Measurements from ENCODE around the gene SHROOM4.

SHROOM4 gene

GRCh38 chrX:50778272-50778671 lies 35.7 kb downstream of the SHROOM4 start:
- DNase-seq (ENCODE audit: low read depth) = no peak

DNA sequence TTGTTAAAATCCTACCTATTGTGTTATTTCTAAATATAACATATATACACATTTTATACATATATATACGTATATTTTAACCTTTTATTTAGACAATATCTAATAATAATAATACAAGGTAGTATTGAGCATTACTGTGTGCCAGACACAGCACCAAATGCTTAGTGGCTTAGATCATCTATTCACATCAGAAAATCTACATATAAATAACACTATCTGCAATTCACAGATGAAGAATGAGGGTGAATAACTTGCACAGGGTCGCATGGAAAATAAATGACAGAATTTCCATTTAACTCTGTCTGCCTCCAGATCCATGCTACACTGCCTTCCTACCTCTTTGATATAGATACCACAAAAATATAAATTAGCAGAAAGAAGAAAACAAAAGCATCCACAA lies 37.7 kb downstream of the SHROOM4 start:
- no peak for DNase-seq (ENCODE audit: low read depth)

- no peak for DNase-seq (ENCODE audit: low read depth)
These were observed 42.6 kb downstream of the SHROOM4 start for GRCh38 chrX:50771382-50771781.

DNA sequence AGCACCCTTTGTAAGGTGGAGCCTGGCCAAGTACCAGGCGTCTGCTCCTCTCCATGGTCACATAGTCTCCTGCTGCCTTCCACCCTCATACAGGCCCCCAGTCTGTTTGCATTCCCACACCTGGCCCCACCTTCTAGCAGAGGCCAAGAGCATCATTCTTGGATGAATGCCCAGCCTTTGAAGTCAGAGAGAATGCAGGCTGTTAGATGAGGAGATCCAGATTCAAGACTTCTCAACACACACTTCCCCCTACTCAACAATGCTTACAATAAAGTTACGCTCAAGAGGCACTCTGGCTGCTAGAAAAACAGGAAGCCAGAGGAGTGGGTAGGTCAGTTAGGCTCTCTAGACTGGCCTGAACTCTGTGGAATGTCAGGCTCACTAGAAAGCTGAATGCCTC lies 43.3 kb downstream of the SHROOM4 start:
- DNase-seq (ENCODE audit: low read depth) = no peak

- DNase-seq (ENCODE audit: low read depth) = no peak
These were observed 44.5 kb downstream of the SHROOM4 start for GRCh38 chrX:50769389-50770063.

- DNase-seq (ENCODE audit: low read depth) = no peak
These were observed 45.2 kb downstream of the SHROOM4 start for GRCh38 chrX:50768801-50769200.

GRCh38 chrX:50765986-50766385 lies 48.0 kb downstream of the SHROOM4 start:
- DNase-seq (ENCODE audit: low read depth) = no peak

- no peak for DNase-seq (ENCODE audit: low read depth)
These were observed 51.4 kb downstream of the SHROOM4 start for GRCh38 chrX:50762578-50762977.

DNA sequence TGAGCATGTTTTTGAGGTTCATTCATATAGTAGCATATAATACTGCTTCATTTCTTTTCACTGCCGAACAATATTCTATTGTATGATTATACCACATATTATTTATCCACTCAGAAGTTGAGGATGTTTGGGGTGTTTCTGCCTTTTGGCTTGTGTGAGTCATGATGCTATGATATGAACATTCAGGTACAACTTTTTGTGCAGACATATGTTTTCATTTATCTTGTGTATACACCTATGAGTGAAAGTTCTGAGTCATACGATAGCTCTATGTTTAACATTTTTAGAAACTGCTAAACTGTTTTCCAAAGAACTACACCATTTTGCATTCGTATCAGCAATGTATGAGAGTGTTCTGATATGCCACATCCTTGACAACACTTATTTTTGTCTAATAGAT lies 57.7 kb downstream of the SHROOM4 start:
- no peak for DNase-seq (ENCODE audit: low read depth)

DNA sequence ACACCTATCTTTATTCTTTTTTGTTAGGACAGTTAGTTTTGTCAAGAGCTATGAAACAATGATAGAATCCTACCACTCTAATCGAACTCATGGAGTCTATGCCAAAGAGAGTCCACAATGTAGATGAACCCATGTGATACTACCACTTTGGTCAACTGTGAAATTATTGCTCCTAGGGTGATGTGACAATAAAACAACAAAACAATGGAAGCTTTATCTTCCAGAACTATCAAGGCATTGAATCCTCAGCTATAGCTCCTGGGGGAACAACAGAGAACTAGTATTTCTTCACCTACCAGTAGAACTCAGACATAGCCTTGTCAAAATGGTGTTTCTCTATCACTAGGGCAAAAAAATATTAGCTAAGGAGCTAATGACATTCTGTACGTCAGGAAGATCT lies 62.9 kb downstream of the SHROOM4 start:
- no peak for DNase-seq (ENCODE audit: low read depth)

GRCh38 chrX:50747471-50747900 lies 66.5 kb downstream of the SHROOM4 start:
- no peak for DNase-seq (ENCODE audit: low read depth)

GRCh38 chrX:50736656-50737055 lies 77.3 kb downstream of the SHROOM4 start:
- DNase-seq (ENCODE audit: low read depth) = no peak

DNA sequence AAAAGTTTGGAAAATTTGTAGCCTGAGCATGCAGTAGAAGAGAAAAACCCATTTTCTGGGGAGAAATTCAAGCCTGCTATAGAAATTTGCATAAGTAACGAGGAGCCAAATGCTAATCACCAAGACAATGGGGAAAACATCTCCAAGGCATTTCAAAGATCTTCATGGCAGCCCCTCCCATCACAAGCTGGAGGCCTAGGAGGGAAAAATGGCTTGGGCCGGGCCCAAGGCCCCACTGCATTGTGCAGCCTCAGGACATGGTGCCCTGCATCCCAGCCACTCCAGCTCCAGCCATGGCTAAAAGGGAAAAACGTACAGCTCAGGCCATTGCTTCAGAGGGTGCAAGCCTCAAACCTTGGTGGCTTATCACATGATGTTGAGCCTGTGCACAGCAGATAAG lies 87.7 kb downstream of the SHROOM4 start:
- DNase-seq (ENCODE audit: low read depth) = no peak

DNA sequence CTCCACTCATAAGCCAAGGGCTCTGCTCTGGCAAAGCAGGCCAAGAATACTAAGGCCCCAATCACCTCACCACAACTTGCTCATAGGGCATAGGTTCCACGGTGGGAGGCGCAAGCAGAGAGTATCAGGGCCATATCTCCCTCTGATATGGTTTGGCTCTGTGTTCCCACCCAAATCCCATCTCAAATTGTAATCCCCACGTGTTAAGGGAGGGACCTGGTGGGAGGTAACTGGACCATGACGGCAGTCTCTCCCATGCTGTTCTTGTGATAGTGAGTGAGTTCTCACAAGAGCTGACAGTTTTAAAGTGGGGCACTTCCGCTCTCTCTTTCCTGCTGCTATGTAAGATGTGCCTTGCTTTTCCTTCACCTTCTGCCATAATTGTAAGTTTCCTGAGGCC lies 88.7 kb downstream of the SHROOM4 start:
- no peak for DNase-seq (ENCODE audit: low read depth)

DNA sequence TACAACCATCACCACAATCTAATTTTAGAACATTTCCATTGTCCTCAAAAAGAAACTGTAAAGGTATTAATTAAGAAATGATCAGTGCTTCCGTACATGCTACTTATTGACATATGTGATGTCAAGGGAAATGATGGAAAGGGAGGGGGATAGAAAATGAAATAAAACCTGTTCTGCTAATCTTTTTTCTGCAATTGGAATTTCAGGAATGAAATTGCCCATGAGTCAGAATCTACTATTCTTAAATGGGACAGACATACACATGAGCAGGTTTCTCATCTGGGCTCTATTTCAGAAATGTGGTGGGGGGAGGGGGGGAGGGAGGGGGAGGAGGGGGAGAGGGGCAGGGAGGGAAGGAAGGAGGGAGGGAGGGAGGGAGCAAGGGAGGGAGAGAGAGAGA lies 91.0 kb downstream of the SHROOM4 start:
- DNase-seq (ENCODE audit: low read depth) = no peak

DNA sequence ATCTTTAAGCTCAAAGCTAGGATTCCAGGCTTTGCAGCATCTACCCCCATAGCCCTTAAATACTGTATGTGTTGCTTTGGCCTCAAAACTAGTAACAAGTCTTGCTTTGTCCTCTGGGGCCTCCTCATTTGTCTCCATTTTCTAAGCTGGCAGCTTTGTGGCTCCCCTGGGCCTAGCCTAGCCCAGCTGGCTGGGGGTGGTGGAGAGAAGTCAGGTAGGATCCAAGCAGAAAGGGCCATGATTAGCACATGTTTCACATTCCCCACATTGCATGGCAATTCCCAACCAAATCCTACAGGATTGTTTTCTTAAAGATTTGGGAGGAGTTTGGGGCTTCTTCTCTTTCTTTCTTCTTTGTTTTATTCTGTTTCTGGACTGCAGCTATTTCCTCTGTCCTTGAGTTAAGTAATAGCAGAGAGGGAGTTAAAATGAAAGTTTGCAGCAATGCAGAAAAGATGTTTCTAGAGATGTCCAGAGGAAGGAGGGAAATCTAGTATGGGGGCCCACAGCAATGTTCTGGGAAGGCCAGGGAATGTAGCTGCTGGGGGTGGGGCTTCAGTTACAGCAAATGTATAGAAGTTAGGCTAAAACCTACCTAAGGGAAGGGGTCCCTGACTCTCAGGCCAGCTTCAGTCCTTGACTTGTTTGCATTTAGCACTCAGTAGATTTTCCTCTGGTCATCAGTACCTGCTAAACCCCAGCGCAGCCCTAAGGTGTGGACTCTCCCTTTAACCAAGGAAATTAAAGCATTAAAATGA lies 92.1 kb downstream of the SHROOM4 start:
- no peak for DNase-seq (ENCODE audit: low read depth)

DNA sequence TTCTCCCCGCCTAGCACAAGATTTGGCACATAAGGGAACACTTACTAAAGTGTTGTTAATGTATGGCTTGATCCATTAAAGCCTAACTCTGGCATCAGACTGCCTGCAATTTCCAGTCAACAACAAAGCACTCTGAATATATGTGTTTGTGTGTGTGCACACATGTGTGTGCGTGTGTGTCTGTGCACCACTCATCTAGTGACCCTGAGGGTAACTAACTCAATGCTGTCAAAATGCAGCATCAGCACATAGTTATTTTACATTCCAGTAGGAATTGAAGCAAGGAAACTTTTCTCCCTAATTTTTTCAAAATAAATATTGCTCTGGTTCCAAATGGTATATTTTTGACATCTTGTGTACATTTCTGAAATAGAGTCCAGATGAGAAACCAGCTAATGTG lies 94.4 kb downstream of the SHROOM4 start:
- no peak for DNase-seq (ENCODE audit: low read depth)

- DNase-seq (ENCODE audit: low read depth) = no peak
These were observed 95.2 kb downstream of the SHROOM4 start for GRCh38 chrX:50718776-50719175.

DNA sequence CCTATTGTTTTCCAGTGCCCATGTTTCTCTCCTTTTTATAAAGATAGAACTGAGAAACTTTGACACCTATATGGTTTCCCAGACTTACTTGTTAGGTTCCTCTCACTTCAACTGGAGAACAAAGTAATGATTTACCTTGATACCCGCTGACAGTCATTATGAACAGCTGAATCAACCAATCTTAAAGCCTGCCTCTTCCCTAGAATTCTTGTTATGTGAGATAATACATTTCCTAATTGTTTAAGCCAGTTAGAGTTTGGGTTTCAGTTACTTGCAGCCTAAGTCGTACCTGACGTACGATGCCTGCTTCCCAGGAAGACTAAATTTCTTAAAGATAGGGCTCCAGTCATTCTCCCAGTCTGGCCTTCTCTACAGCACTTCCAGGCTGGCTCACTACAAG lies 97.3 kb downstream of the SHROOM4 start:
- no peak for DNase-seq (ENCODE audit: low read depth)

- DNase-seq (ENCODE audit: low read depth) = no peak
These were observed 101.2 kb downstream of the SHROOM4 start for GRCh38 chrX:50712777-50713176.

- DNase-seq (ENCODE audit: low read depth) = no peak
These were observed 102.1 kb downstream of the SHROOM4 start for GRCh38 chrX:50711907-50712306.

GRCh38 chrX:50707955-50708699 lies 105.9 kb downstream of the SHROOM4 start:
- DNase-seq (ENCODE audit: low read depth) = no peak

DNA sequence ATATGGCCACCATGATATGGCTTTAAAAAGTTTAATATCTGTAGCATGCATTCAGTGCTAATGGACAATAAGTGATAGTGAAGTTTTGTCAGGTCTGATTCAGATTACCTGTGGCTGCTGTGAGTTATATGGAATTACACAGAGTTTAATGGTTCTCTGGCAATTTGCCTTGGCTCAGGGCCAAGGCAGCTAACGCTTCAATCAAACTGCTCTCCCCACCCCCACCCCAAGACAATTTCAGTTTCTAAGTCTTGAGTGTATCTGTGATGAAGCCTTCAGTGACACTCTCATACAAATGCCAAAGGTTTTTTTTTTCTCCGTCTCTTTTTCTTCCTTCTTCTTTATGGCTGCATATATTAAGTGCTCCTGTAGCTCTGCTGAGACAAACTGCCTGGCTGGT lies 106.6 kb downstream of the SHROOM4 start:
- DNase-seq (ENCODE audit: low read depth) = no peak
